T-helper 1 cell treated with Interleukin-12 subunit alpha and Interleukin-12 subunit beta and Interleukin-4 antibody, amounts not matched to agents 30 ng/mL and 1 ng/mL, for 36 hours (primary cell): Measurements from ENCODE around the gene F2RL2. TPM values are rescaled to one million over a fixed set of nuclear protein-coding genes. Genes with fewer than 3 reads are reported as not detected.

Source experiments
- intact Hi-C: fragments of 100-400 bp; cut with micrococcal nuclease; formaldehyde crosslinking; loops from one replicate; pipeline ENCODE4 v1.15.1; 2024
- total RNA-seq: library from RNA; stranded (reverse); gene quantifications from 2 replicates; pipeline ENCODE4 v1.2.3, GENCODE V29; 2022

The F2RL2 gene
- total RNA-seq, 1 donor from 2014 or later = not detected

GRCh38 chr5:76586531-76586930, 36.7 kb downstream of the F2RL2 start:
- intact Hi-C loops = loop anchor here (10.0 kb wide), 1 partner anchor 872 kb away; the partner anchor contains the start of gene POC5

- intact Hi-C loops = loop anchor here (10.0 kb wide), 1 partner anchor 871 kb away; the partner anchor contains the start of gene POC5
Measured at GRCh38 chr5:76585783-76586217, 37.4 kb downstream of the F2RL2 start.

- intact Hi-C loops = loop anchor here (1.0 to 10.0 kb wide), 6 partner anchors 36 to 869 kb away; partner anchors contain the start of gene POC5
Measured at GRCh38 chr5:76583163-76584047, 39.8 kb downstream of the F2RL2 start.

- intact Hi-C loops = loop anchor here (1.0 to 10.0 kb wide), 6 partner anchors 35 to 868 kb away; partner anchors contain the start of gene POC5
Measured at GRCh38 chr5:76582230-76583162, 40.7 kb downstream of the F2RL2 start.

- intact Hi-C loops = loop anchor here (5.0 to 10.0 kb wide), 2 partner anchors 844 to 866 kb away; partner anchors contain the start of gene POC5
Measured at GRCh38 chr5:76580981-76581380, 42.2 kb downstream of the F2RL2 start.

- intact Hi-C loops = no loop called here
Measured at GRCh38 chr5:76579166-76579937, 43.9 kb downstream of the F2RL2 start.

GRCh38 chr5:76576996-76577395, 46.2 kb downstream of the F2RL2 start:
- intact Hi-C loops = no loop called here

- intact Hi-C loops = no loop called here
Measured at GRCh38 chr5:76576450-76576849, 46.8 kb downstream of the F2RL2 start.

GRCh38 chr5:76571559-76571958, 51.6 kb downstream of the F2RL2 start:
- intact Hi-C loops = no loop called here

- intact Hi-C loops = no loop called here
Measured at GRCh38 chr5:76570153-76570552, 53.0 kb downstream of the F2RL2 start.

Other genes with a start within 250 kb of the F2RL2 start
- gene IQGAP2, start 220.1 kb downstream of the F2RL2 start, total RNA-seq = 87.6 and 92.8 TPM in 2 replicates
- gene F2R, start 92.7 kb upstream of the F2RL2 start, total RNA-seq = 11.5 and 12.8 TPM in 2 replicates
- 0.71 and 0.76 TPM in 2 replicates for gene F2RL1, start 195.6 kb upstream of the F2RL2 start, total RNA-seq
- gene S100Z, start 226.6 kb upstream of the F2RL2 start, total RNA-seq = 3.1 and 3.3 TPM in 2 replicates